ENCODE data around the gene CCDC124.
A peak's percentile ranks its signal among the peaks of the same experiment; 100 is the strongest.

CCDC124 gene

GRCh38 chr19:17937371-17937900, 4.6 kb downstream of the CCDC124 start:
- DNase-seq = no peak

DNA sequence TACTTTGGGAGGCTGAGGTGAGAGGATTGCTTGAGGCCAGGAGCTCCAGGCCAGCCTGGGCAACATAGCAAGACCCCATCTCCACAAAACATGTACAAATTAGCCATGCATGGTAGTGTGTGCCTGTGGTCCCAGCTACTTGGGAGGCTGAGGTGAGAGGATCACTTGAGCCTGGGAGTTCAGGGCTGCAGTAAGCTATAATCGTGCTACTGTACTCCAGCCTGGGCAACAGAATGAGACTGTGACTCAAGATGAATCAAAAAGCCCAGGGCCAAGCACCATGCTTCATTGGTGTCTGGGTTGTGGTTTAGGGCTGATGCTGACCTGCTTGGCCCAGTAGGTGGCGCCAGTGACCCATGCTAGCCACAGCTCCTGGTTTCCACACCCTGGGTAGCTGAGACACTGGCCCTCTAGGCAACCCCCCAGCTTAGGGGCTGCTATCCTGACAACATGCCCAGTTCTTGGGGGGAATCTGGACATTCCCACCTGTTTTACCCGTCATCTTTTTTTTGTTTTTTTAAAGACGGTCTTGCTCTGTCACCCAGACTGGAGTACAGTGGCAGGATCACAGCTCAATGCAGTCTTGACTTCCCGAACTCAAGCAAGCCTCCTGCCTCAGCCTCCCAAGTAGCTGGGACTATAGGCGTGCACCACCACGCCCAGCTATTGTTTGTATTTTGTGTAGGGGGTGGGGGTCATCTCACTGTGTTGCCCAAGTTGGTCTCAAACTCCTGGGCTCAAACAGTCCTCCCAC, 5.5 kb downstream of the CCDC124 start:
- DNase-seq = peak in 1 of 2 experiments; percentile 10

GRCh38 chr19:17942181-17942580, 9.4 kb downstream of the CCDC124 start:
- no peak for DNase-seq

- DNase-seq = no peak
Measured at GRCh38 chr19:17942582-17943273, 9.9 kb downstream of the CCDC124 start.

DNA sequence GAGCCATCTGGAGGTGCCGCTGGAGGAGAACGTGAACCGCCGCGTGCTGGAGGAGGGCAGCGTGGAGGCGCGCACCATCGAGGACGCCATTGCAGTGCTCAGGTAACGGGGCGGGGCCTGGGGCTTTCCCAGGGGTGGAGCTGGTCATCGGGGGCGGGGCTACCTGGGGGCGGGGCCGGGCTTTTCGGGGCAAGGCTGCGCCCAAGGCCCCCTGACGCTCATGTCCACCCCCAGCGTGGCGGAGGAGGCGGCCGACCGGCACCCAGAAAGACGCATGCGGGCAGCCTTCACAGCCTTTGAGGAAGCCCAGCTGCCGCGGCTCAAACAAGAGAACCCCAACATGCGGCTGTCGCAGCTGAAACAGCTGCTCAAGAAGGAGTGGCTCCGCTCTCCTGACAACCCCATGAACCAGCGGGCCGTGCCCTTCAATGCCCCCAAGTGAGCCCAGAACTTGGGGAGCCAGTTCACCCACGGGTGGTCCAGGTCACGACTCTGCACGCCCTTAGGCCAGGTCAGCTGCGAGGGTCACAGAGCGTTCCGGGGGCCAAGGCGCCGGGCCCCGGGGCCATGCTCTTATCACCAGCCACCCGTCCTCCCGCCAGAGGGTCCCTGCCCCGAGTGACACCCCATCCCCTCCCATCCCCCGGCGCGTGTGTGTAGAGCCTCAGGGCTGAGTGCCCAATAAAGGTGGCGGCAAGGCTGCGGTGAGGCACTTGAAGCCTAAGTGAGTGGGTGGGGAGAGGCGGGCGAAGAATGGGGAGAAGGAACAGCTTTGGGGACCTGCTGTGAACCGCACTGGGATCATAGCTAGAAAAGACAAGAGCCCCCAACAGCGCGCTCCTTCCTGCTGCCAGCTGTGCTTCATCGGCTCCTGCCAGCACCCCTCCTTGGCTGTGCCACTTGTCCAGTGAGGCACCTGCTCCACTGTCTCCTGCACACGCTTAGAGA, 10.7 kb downstream of the CCDC124 start:
- DNase-seq = peak in 1 of 2 experiments; percentile 5

- DNase-seq = no peak
Measured at GRCh38 chr19:17944301-17944700, 11.5 kb downstream of the CCDC124 start.

GRCh38 chr19:17946965-17947784, 14.4 kb downstream of the CCDC124 start:
- DNase-seq = no peak

DNA sequence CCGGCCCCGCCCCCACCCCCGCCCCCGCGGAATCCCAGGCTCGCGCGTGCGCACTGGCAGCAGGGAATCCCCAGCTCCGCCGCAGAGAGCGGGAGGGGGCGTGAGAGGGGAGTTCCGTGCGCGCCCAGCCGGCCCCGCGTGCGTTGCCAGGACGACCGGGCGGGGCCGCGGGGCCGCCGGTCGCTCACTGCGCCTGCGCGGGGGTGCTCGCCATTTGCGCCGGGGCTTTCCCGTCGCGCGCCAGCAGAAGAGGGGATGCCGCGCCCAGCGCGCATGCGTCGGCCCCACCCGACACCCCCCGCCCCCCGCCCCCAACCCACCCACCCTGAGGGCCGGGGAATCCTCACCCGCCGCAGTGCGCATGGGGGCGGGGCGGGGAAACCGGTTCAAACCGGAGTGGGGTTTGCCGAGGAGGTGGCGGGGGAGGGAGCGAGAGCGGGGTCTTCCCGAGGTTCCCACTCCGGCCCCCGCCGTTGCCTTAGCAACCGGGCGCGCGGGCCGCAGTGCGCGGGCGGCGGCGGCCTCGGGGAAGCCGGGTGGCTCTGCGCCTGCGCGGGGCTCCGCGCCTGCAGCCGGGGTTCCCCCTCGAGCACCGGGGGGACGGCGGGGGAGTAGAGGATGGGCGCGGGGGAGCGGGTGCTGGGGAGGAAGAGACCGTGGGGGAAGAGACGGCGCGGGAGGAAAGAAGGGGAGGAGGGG, 15.1 kb downstream of the CCDC124 start:
- DNase-seq = peak; percentile 85 to 95

DNA sequence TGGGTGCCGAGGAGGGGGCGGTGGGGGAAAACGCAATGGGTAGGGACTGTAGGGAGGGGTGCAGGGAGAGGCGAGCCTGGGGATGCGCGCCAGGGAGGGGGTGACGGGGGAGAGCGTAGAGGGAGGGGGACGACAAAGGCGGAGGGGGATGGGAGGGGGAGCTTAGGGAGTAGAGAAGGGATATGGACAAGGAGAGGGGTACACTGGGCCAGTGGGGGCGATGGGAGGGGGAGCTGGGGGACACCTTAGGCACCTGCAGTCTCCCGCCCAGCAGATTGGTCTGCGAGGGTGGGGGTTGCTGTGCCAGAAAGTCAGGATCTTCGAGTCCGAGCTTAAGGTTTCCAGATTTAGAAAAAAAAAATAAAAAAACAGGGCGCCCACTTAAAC, 15.7 kb downstream of the CCDC124 start:
- peak in 1 of 2 experiments; percentile 31 for DNase-seq

DNA sequence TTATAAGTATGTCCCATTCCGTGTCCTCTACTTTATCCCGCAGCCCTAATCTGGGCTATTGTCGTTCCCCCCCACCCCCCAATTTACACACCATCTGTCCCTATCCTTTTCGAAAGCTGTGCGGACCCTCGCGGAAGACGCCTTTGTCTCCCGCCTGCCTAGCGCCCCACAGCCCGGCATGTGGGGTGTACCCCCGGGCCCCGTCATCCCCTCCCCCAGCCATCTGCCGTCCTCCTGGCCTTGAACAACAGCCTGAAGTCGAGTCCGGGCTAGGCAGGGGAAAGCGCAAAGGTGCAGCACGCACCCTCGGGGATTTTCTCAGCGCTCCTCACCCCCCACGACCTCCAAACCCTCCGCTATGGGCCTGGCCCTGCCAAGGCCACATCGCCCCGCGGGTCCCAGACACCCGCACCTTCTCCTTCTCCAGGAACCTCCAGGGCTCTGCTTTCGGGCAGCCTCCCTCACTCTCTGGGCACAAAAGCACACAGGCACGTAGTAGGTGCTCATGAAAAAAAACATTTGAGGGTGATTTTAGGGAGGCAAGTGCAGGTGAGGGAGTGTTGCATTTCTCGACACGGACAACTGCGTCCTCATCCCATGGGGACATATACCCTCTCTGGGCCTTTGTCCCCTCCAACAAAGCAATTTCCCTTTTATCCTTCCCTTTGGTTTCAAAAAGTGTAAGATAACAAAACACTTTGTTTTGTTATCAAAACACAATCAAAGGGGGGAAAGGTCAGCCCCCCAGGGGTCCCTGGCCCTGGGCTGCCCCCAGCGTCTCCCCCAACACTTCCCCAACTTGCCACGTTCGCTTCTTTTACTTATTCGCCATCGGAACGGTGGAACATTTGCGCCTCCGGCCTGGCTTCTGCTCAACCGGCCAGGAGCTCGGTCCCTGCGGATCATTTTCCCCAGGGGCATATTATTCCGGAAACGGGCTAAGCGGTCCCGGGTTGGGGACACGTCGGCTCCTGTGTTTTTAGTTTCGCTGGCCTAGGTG, 16.4 kb downstream of the CCDC124 start:
- no peak for DNase-seq

GRCh38 chr19:17949956-17950309, 17.1 kb downstream of the CCDC124 start:
- DNase-seq = peak in 1 of 2 experiments; percentile 5

DNA sequence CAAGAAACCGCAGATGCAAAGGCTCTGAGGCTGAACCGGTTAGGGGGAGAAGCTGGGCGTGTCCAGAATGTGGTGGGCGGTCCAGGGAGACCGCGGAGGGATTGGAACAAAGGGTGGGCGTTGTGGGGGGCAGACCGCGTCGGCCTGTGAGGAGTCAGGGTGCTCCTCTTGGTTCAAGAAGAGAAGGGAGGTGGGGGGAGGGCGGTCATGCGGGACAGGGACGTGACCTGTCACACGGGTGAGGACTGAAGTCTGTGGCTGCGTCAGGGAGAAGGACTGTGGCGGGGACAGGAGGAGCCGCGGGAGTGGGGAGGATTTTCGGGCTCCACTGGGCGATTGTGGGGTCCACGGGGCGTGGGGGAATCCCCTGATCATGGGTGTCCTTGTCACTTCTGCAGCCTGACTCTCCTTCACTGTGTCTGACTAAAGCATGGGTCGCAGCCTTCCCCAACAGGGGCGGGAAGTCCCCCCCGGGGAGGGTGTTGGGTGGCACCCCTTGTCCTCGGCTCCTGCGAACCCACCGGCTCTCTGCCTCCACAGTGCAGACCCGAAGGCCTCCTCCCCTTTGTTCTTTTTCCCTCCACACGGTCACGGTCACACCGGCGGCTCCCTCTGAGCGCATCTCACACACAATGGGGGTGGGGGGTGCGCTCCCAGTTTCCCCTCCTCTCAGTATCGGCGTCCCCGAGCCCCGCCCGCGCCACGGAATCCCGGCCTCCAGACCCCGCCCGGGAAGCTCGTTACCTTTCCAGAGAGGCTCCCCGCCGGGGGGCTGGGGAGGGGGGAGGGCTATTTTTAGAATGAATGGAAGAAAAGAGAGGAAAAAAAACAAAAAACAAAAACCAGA, 17.7 kb downstream of the CCDC124 start:
- no peak for DNase-seq

- no peak for DNase-seq
Measured at GRCh38 chr19:17951157-17951989, 18.6 kb downstream of the CCDC124 start.

DNA sequence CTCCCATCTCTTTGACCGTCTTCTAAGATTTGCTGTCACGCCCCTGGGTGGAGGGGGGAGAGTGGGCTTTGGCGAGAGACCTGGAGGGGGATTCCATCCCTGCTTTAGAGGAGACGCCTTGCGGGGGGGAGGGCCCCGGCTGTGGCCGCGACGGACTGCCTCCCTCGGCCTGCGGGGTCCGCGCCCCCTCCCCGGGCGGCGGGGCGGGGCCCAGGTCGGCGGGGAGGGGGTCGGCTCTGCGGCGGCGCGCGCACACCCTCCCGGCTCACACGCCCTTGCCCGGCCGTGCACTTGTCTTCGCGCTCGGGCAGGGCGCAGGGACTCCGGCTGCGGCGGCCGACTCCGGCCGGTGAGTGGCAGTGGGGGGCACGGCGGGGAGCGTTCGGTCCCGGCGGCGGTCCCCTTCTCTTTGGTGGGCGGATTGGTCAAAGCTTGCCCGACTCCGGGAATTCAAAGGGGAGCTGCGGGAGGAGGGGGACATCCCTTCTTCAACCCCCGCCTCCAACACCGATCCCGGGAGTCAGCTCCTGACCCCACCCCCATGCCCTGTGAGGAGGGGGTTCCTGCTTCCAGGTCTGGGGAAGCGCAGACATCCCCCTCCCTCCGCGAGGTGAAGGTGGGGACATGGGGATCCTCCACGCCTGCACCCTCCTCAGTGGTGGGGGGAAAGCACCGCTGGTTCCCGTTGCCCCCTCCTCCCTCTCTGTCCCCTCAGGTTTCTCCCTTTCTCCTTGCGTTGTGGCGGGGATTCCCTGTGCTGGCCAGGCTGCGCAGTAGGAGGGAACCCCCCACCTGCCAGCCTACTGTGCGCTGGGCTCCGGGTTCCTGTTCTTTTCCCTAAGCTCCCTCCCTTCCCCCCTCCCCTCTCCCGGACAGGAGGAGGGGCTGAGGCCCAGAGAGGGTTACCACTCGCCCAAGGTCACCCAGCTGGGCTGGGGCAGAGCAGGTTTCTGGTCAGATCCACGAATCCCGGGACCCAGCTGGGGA, 19.5 kb downstream of the CCDC124 start:
- DNase-seq = no peak

- no peak for DNase-seq
Measured at GRCh38 chr19:17953316-17953801, 20.5 kb downstream of the CCDC124 start.

- no peak for DNase-seq
Measured at GRCh38 chr19:17953869-17954268, 21.1 kb downstream of the CCDC124 start.

DNA sequence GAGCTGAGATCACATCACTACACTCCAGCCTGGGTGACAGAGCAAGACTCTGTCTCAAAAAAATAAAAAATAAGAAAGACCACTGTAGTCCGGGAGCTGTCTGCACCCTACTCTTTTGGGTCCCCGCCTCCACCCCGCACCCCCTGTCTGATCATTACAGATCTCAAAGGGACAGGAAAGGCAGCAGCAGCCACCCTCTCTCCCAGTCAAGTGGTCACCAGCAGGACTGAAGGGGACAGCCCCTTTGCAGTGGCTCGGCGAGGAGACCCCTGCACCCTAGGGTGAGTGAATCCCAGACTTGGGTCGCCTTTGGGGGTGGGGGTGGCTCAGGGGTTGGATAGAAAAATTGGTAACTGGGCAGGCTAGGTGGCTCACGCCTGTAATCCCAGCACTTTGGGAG, 21.6 kb downstream of the CCDC124 start:
- DNase-seq = no peak
